Measurements from ENCODE around the gene DLGAP4.

DNA sequence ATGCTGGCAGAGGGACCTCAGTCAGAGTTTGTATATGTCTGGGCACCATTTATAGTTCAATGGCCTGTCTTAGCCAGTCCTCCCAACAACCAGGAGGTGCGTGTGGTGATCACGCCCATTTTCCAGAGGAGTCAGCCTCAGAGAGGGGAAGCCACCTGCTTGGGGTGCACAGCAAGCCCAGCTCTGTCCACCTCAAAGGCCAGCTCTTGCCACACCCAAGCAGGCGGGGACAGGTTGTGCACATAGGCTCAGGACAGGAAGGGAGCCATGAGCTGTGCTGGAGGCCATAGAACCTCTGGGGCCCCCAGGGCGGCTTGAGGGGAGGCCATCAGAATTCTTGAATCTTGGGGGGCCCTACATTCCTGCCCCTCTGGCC is 61.2 kb downstream of the DLGAP4 start:
- TF ChIP-seq, protein P1, sequence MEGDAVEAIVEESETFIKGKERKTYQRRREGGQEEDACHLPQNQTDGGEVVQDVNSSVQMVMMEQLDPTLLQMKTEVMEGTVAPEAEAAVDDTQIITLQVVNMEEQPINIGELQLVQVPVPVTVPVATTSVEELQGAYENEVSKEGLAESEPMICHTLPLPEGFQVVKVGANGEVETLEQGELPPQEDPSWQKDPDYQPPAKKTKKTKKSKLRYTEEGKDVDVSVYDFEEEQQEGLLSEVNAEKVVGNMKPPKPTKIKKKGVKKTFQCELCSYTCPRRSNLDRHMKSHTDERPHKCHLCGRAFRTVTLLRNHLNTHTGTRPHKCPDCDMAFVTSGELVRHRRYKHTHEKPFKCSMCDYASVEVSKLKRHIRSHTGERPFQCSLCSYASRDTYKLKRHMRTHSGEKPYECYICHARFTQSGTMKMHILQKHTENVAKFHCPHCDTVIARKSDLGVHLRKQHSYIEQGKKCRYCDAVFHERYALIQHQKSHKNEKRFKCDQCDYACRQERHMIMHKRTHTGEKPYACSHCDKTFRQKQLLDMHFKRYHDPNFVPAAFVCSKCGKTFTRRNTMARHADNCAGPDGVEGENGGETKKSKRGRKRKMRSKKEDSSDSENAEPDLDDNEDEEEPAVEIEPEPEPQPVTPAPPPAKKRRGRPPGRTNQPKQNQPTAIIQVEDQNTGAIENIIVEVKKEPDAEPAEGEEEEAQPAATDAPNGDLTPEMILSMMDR (conservative IDR thresholded peaks at IDR 0.05 in 1 of 2, IDR thresholded peaks at IDR 0.05 in 1 of 2; ENCODE audit: extremely low read depth in 1 of 2, insufficient read depth in 1 of 2, low read depth in 1 of 2, low read length in 2 of 2) = no peak
- TF ChIP-seq EZH2 (IDR thresholded peaks at IDR 0.05; ENCODE audit: borderline replicate concordance, low read length) = no peak
